Fibroblast of lung (primary cell): ENCODE measurements around the gene TAGLN2.

ENCODE experiments used
- EZH2 ChIP-seq: IDR thresholded peaks from 2 replicates; pipeline ENCODE4 v1.5.1; 2012; ENCODE audit warnings: low read length, control low read depth, mild to moderate bottlenecking; ENCODE audit errors: missing control alignments
- TF ChIP-seq, protein P1 (sequence below), 2 donors: IDR thresholded peaks in 1 of 2; conservative IDR thresholded peaks in 1 of 2; 1 replicate in 1 of 2; 2 replicates in 1 of 2; pipeline ENCODE4 v1.5.1; 2011 to 2012; ENCODE audit warnings: low read length in 2 of 2, control low read depth in 1 of 2, inconsistent platforms in 1 of 2, low read depth in 1 of 2, mild to moderate bottlenecking in 1 of 2

- TF ChIP-seq, protein P1, sequence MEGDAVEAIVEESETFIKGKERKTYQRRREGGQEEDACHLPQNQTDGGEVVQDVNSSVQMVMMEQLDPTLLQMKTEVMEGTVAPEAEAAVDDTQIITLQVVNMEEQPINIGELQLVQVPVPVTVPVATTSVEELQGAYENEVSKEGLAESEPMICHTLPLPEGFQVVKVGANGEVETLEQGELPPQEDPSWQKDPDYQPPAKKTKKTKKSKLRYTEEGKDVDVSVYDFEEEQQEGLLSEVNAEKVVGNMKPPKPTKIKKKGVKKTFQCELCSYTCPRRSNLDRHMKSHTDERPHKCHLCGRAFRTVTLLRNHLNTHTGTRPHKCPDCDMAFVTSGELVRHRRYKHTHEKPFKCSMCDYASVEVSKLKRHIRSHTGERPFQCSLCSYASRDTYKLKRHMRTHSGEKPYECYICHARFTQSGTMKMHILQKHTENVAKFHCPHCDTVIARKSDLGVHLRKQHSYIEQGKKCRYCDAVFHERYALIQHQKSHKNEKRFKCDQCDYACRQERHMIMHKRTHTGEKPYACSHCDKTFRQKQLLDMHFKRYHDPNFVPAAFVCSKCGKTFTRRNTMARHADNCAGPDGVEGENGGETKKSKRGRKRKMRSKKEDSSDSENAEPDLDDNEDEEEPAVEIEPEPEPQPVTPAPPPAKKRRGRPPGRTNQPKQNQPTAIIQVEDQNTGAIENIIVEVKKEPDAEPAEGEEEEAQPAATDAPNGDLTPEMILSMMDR (conservative IDR thresholded peaks at IDR 0.05 in 1 of 2, IDR thresholded peaks at IDR 0.05 in 1 of 2; ENCODE audit: low read depth in 1 of 2, low read length in 2 of 2): no peak
- TF ChIP-seq EZH2: no peak
These were observed 55.7 kb downstream of the TAGLN2 start for GRCh38 chr1:159869607-159870006.
